Endometrial microvascular endothelial cells (primary cell): ENCODE results near the gene MRPL53. TPM values are rescaled to one million over a fixed set of nuclear protein-coding genes. Genes with fewer than 3 reads are reported as not detected.

Source experiments
- total RNA-seq: library from RNA; depleted of rRNA; stranded (reverse); fragments of >200 nt; gene quantifications from one replicate; pipeline ENCODE4 v1.2.3, GENCODE V29; 2015; ENCODE audit errors: inconsistent ontology term

MRPL53 gene
- total RNA-seq, 1 donor from 2014 or later: 29.5 TPM

Other genes starting within 250 kb of the MRPL53 start
- gene SLC4A5, start 129.3 kb downstream of the MRPL53 start, total RNA-seq: 0.37 TPM
- gene DCTN1, start 92.4 kb downstream of the MRPL53 start, total RNA-seq: 121 TPM
- gene C2orf81, start 51.1 kb downstream of the MRPL53 start, total RNA-seq: 0.46 TPM
- gene WDR54, start 51.0 kb downstream of the MRPL53 start, total RNA-seq: 28.4 TPM
- gene RTKN, start 30.7 kb downstream of the MRPL53 start, total RNA-seq: 1.0 TPM
- 13.2 TPM for gene INO80B, start 17.6 kb downstream of the MRPL53 start, total RNA-seq
- gene WBP1, start 14.2 kb downstream of the MRPL53 start, total RNA-seq: 40.0 TPM
- gene MOGS, start 7.3 kb downstream of the MRPL53 start, total RNA-seq: 92.7 TPM
- 7.1 TPM for gene CCDC142, start 10.3 kb upstream of the MRPL53 start, total RNA-seq
- gene TTC31, start 10.4 kb upstream of the MRPL53 start, total RNA-seq: 33.7 TPM
- gene LBX2, start 26.9 kb upstream of the MRPL53 start, total RNA-seq: 2.5 TPM
- gene PCGF1, start 35.0 kb upstream of the MRPL53 start, total RNA-seq: 17.2 TPM
- gene TLX2, start 41.8 kb upstream of the MRPL53 start, total RNA-seq: not detected
- 0.19 TPM for gene DQX1, start 53.6 kb upstream of the MRPL53 start, total RNA-seq
- gene AUP1, start 57.0 kb upstream of the MRPL53 start, total RNA-seq: 135 TPM
- 42.1 TPM for gene HTRA2, start 57.3 kb upstream of the MRPL53 start, total RNA-seq
- gene LOXL3, start 81.3 kb upstream of the MRPL53 start, total RNA-seq: 0.65 TPM
- gene DOK1, start 82.0 kb upstream of the MRPL53 start, total RNA-seq: 9.1 TPM
- 0.09 TPM for gene M1AP, start 175.7 kb upstream of the MRPL53 start, total RNA-seq
- 13.2 TPM for gene SEMA4F, start 181.6 kb upstream of the MRPL53 start, total RNA-seq